Tibial nerve (tissue), 4 donors: ENCODE results near the gene KSR1. TPM values are rescaled to one million over a fixed set of nuclear protein-coding genes. Genes with fewer than 3 reads are reported as not detected.

Source experiments
- DNase-seq, 2 donors: peaks; one replicate each; pipeline ENCODE4 v3.0.0-alpha.2; 2019; ENCODE audit warnings: low spot score in 2 of 2
- H3K27ac ChIP-seq, 4 donors: fragments of 200-600 bp; sonication (generic) in 3 of 4; one replicate each; pipeline ENCODE4 v1.5.1; 2017 to 2019; ENCODE audit warnings: mild to moderate bottlenecking in 1 of 4
- H3K27me3 ChIP-seq, 2 donors: fragments of 200-600 bp; sonication (generic) in 1 of 2; one replicate each; pipeline versions ENCODE4 v1.5.1 to v1.6.0; 2017 to 2019
- H3K36me3 ChIP-seq, 3 donors: fragments of 200-600 bp; sonication (generic); one replicate each; pipeline ENCODE4 v1.5.1; 2018 to 2019
- H3K4me1 ChIP-seq, 4 donors: fragments of 200-600 bp; sonication (generic) in 3 of 4; one replicate each; pipeline ENCODE4 v1.5.1; 2017 to 2019
- H3K4me3 ChIP-seq, 4 donors: fragments of 200-600 bp; sonication (generic) in 3 of 4; one replicate each; pipeline ENCODE4 v1.5.1; 2017 to 2019; ENCODE audit warnings: mild to moderate bottlenecking in 1 of 4, moderate library complexity in 1 of 4
- H3K9me3 ChIP-seq, 4 donors: fragments of 200-600 bp; sonication (generic) in 3 of 4; one replicate each; pipeline ENCODE4 v1.5.1; 2017 to 2019
- EP300 ChIP-seq, 2 donors: sonication (generic); formaldehyde crosslinking; IDR thresholded peaks; one replicate each; pipeline ENCODE4 v1.6.1; 2017; ENCODE audit warnings: antibody characterized with exemption in 2 of 2, mild to moderate bottlenecking in 1 of 2
- POLR2A ChIP-seq, 2 donors: fragments of 450-650 bp; IDR thresholded peaks; one replicate each; pipeline ENCODE4 v1.6.1; 2017; ENCODE audit warnings: antibody characterized with exemption in 2 of 2, mild to moderate bottlenecking in 2 of 2, moderate library complexity in 2 of 2
- WGBS, 2 donors: methylation state at CpG; one replicate each; pipeline ENCODE4 v1.1.5; 2018; 5-methylcytosine and 5-hydroxymethylcytosine counted together
- total RNA-seq, 4 donors: library from RNA; depleted of rRNA; stranded (reverse); fragments of >200 nt; gene quantifications; one replicate each; pipeline ENCODE4 v1.1.0, GENCODE V29; 2016
- TF ChIP-seq, protein P1 (sequence below), 5 experiments: fragments of 200-600 bp in 3 of 5; fragments of 450-650 bp in 2 of 5; sonication (generic) in 3 of 5; IDR thresholded peaks; one replicate each; pipeline ENCODE4 v1.5.1; 2016 to 2019; ENCODE audit warnings: antibody characterized with exemption in 5 of 5, mild to moderate bottlenecking in 3 of 5, moderate library complexity in 2 of 5

The KSR1 gene
- total RNA-seq, 4 donors from 2014 or later, result 45.1 to 110 (median 54.2) TPM

DNA sequence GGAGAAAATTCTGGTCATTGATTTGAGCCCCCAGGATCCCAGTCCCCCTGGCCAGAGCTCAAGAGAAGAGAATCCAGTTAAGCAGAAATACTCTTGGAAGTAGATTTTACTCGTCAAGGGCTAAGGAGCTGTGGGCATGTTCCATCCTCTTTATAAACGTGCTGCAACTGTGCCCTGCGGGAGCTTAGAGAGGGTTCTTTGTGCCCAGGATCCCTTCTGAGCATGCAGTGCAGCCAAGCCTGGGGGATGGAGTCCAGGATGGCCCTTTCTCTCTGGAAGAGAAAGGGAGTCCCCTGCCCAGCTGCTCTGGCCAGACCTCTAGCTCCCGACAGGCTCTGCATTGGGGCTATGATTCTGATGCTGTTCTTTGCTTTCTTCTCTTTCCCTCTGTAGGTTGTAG, 165.3 kb downstream of the KSR1 start:
- Histone ChIP-seq H3K4me3 (no peak overlapping the region), H3K27ac (no peak overlapping the region), H3K27me3 (no peaks in the 10 kb centered on the region), H3K9me3 (no peaks in the 10 kb centered on the region), H3K36me3 (peaks cover 7 to 97% (median 10%) of the 10 kb centered on the region in 3 donors), H3K4me1 (peaks cover 0 to 8% (median 0%) of the 10 kb centered on the region in 4 donors)
- TF ChIP-seq POLR2A (IDR thresholded peaks at IDR 0.05) (no peak), EP300 (IDR thresholded peaks at IDR 0.05) (no peak)
- TF ChIP-seq, protein P1, sequence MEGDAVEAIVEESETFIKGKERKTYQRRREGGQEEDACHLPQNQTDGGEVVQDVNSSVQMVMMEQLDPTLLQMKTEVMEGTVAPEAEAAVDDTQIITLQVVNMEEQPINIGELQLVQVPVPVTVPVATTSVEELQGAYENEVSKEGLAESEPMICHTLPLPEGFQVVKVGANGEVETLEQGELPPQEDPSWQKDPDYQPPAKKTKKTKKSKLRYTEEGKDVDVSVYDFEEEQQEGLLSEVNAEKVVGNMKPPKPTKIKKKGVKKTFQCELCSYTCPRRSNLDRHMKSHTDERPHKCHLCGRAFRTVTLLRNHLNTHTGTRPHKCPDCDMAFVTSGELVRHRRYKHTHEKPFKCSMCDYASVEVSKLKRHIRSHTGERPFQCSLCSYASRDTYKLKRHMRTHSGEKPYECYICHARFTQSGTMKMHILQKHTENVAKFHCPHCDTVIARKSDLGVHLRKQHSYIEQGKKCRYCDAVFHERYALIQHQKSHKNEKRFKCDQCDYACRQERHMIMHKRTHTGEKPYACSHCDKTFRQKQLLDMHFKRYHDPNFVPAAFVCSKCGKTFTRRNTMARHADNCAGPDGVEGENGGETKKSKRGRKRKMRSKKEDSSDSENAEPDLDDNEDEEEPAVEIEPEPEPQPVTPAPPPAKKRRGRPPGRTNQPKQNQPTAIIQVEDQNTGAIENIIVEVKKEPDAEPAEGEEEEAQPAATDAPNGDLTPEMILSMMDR (IDR thresholded peaks at IDR 0.05), result no peak
- DNase-seq, result no peak
- WGBS, 2 donors, result 61 to 70% methylated on average over 4 of the region's 4 CpGs

DNA sequence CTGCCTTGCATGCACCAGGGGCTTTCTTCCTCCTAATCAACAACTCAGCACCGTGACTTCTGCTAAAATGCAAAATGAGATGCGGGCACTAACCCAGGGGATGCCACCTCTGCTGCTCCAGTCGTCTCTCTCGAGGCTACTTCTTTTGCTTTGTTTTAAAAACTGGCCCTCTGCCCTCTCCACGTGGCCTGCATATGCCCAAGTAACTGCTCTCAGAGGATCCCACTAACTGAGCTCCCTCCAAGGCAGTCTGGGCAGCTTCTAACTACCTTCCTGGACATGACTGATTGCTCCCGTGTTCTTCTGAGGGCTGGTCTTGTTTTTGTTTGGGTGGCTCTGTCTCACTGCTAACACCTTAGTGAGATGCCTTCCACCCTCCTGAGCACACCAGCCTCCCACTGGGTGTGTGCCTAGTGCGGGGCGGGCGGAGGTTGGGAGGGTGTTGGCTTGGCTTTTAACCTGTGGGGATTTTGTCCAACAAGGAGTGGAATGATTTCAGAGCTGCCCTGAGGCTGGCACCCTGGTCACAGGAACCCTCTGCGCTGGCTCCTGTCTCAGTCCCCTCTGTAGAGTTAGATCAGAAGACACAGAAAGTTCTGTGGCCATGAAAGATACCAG, 165.8 kb downstream of the KSR1 start:
- Histone ChIP-seq H3K36me3 (peaks cover 7 to 96% (median 10%) of the 10 kb centered on the region in 3 donors), H3K9me3 (no peaks in the 10 kb centered on the region), H3K4me1 (peaks cover 0 to 8% (median 0%) of the 10 kb centered on the region in 4 donors), H3K27ac (no peak overlapping the region), H3K4me3 (no peak overlapping the region), H3K27me3 (no peaks in the 10 kb centered on the region)
- DNase-seq, result no peak
- 79% methylated on average over 7 to 10 of the region's 10 CpGs for WGBS, 2 donors
- TF ChIP-seq POLR2A (IDR thresholded peaks at IDR 0.05), result no peak
- TF ChIP-seq EP300 (IDR thresholded peaks at IDR 0.05), result no peak
- TF ChIP-seq, protein P1 (IDR thresholded peaks at IDR 0.05), result no peak

DNA sequence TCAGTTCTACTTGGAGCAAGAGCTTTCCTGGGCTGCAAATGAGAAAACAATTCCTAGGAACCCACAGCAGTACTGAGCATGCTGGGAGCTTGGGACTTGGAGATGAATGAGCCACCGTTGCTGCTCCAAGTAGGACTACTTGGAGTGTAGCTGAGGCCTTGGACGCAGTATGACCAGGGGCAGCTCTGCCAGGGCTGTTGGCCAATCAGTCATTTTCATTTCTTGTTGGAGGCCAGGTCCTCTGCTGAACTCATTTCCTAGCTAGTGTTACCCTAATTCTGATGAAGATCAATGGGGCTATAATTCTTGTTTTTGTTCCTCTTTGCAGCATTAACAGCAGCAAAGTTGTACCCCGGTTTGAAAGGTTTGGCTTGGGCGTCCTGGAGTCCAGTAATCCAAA, 166.7 kb downstream of the KSR1 start:
- peaks cover 0 to 8% (median 0%) of the 10 kb centered on the region in 4 donors for H3K4me1 ChIP-seq
- TF ChIP-seq POLR2A (IDR thresholded peaks at IDR 0.05), result no peak
- TF ChIP-seq EP300 (IDR thresholded peaks at IDR 0.05), result no peak
- TF ChIP-seq, protein P1 (IDR thresholded peaks at IDR 0.05), result no peak
- WGBS, 2 donors, result 70 to 72% methylated on average over 4 of the region's 4 CpGs
- no peak overlapping the region for H3K4me3 ChIP-seq
- no peak for DNase-seq
- H3K9me3 ChIP-seq, result no peaks in the 10 kb centered on the region
- no peak overlapping the region for H3K27ac ChIP-seq
- H3K36me3 ChIP-seq, result peaks cover under 1 to 93% (median 2%) of the 10 kb centered on the region in 3 donors
- no peaks in the 10 kb centered on the region for H3K27me3 ChIP-seq

DNA sequence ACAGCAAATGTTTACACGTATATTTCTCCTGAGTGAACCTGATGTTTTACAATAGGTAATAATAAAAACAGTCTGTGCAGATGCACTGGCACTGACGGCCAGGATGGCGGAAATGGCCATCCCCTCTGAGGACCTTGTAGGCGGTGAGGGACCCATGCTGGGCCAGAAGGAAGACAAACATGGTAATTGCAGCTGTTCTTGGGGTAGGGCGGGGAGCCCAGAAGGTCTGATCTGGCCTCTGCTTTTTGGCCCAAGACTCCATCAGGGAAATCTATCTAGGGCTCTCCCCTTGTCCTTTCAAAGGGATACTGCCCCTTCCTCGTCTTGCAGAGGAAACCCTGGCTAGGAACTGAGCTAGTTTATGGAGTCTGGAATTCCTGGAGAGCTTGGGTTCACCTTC, 167.4 kb downstream of the KSR1 start:
- Histone ChIP-seq H3K9me3 (no peaks in the 10 kb centered on the region), H3K27ac (no peak overlapping the region), H3K36me3 (peaks cover 0 to 87% (median 0%) of the 10 kb centered on the region in 3 donors), H3K4me1 (peaks cover 0 to 8% (median 0%) of the 10 kb centered on the region in 4 donors), H3K27me3 (no peaks in the 10 kb centered on the region), H3K4me3 (no peak overlapping the region)
- WGBS, 2 donors, result 69 to 76% methylated on average over 6 of the region's 6 CpGs
- TF ChIP-seq, protein P1 (IDR thresholded peaks at IDR 0.05), result no peak
- TF ChIP-seq EP300 (IDR thresholded peaks at IDR 0.05) (no peak), POLR2A (IDR thresholded peaks at IDR 0.05) (no peak)
- no peak for DNase-seq

DNA sequence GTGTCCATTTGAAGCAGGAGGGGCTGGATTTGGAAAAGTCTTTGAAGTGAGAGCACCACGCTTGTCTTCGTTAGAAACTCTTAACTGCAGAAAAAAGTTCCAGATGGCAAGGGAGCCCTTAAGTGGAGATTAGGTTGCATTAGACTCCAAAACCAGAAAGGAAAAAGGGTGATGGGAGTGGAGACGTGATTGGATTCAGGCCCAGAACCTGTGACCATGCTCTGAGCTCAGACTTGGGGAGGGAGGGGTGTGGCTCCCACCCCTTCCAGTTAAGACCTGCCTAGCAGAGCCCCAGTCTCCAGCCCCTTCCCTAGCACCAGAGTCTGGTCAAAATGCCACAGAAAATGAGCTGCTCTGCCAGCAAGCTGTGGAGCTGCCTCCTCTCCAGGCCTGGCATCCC, 168.3 kb downstream of the KSR1 start:
- no peaks in the 10 kb centered on the region for H3K9me3 ChIP-seq
- H3K4me3 ChIP-seq, result no peak overlapping the region
- no peaks in the 10 kb centered on the region for H3K27me3 ChIP-seq
- peaks cover 0 to 77% (median 0%) of the 10 kb centered on the region in 3 donors for H3K36me3 ChIP-seq
- H3K27ac ChIP-seq, result no peak overlapping the region
- WGBS, 2 donors, result 83 to 88% methylated on average over 3 of the region's 3 CpGs
- peaks cover 0 to 8% (median 0%) of the 10 kb centered on the region in 4 donors for H3K4me1 ChIP-seq
- DNase-seq, result no peak
- TF ChIP-seq EP300 (IDR thresholded peaks at IDR 0.05) (no peak), POLR2A (IDR thresholded peaks at IDR 0.05) (no peak)
- TF ChIP-seq, protein P1 (IDR thresholded peaks at IDR 0.05), result no peak
